ENCODE measurements around the gene OTULIN.

GRCh38 chr5:14742498-14742897 lies 78.0 kb downstream of the OTULIN start:
- TF ChIP-seq POLR2A (IDR thresholded peaks at IDR 0.05; ENCODE audit: extremely low read depth, insufficient read length) (no peak), CTCF (IDR thresholded peaks at IDR 0.05; ENCODE audit: low read depth, low read length) (no peak), MAX (IDR thresholded peaks at IDR 0.05; ENCODE audit: low read depth, low read length) (no peak), MYC (IDR thresholded peaks at IDR 0.05; ENCODE audit: low read depth, low read length) (no peak)
